Measurements from ENCODE around the gene RCOR1. TPM values are rescaled to one million over a fixed set of nuclear protein-coding genes. Genes with fewer than 3 reads are reported as not detected.

RCOR1 gene
- total and polyA plus RNA-seq, 2 donors (not counting 1 experiment from before 2014, with no cell fraction given), result 8.7 to 37.1 TPM

DNA sequence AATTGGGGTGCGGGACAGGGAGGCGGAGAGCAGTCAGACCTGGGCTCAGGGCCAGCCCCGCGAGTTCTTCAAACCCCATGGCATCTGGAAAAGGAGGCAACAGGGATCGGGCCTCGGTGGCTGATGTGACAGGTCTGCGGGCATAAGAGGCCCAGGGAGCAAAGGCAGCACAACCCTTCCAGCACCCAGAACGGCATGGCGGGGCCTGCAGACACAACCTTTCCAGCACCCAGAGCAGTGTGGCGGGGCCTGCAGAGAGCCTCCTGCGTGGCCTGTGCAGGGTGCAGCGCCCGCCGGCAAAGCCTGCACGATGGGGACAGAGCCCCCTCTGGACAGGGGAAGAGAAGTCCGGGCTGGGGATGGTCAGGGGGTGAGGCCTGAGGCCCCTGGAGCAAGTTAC is 158.6 kb downstream of the RCOR1 start:
- peaks cover 22 to 24% of the 10 kb centered on the region in 2 donors for H3K4me1 ChIP-seq (ENCODE audit: control insufficient read depth in 2 of 2, insufficient read depth in 2 of 2, low read length in 2 of 2)
- no peaks in the 10 kb centered on the region for H3K9me3 Mint-ChIP-seq (ENCODE audit: insufficient read depth)
- no peak overlapping the region for H3K4me3 ChIP-seq (ENCODE audit: control extremely low read depth in 1 of 5, extremely low read depth in 1 of 5, insufficient read depth in 1 of 5, low read depth in 2 of 5, low read length in 4 of 5)
- H3K27ac Mint-ChIP-seq, result no peak overlapping the region
- no peaks in the 10 kb centered on the region for H4K20me1 ChIP-seq (ENCODE audit: control insufficient read depth, insufficient read depth, low read length, poor library complexity, severe bottlenecking)
- intact Hi-C loops (cut with micrococcal nuclease), result no loop called here
- H3K27me3 Mint-ChIP-seq, result no peaks in the 10 kb centered on the region
- ChIA-PET POLR2A (no interaction called here), CTCF (no interaction called here)
- WGBS (ENCODE audit: insufficient coverage), result 89% methylated on average over 16 of the region's 16 CpGs
- no peaks in the 10 kb centered on the region for H3K36me3 ChIP-seq (replicated peaks in 1 of 2; ENCODE audit: control extremely low read depth in 1 of 2, control insufficient read depth in 1 of 2, extremely low read depth in 1 of 2, insufficient read depth in 2 of 2, low read length in 1 of 2)
- DNase-seq, result no peak
- no peak overlapping the region for H3K4me3 Mint-ChIP-seq
- H3K9ac ChIP-seq (ENCODE audit: low read length), result no peak overlapping the region
- peaks cover 30% of the 10 kb centered on the region for H3K4me1 Mint-ChIP-seq
- no peaks in the 10 kb centered on the region for H3K9me3 ChIP-seq (ENCODE audit: control extremely low read depth in 1 of 3, control insufficient read depth in 2 of 3, insufficient read depth in 1 of 3, low read length in 2 of 3)
- H2AFZ ChIP-seq (ENCODE audit: insufficient read depth, low read depth, low read length, poor library complexity, severe bottlenecking), result no peak overlapping the region
- H3K27ac ChIP-seq (ENCODE audit: low read length in 2 of 2), result no peak overlapping the region
- ATAC-seq (ENCODE audit: low read depth), result no peak
- no peaks in the 10 kb centered on the region for H3K27me3 ChIP-seq (replicated peaks in 1 of 4; ENCODE audit: control extremely low read depth in 1 of 4, control insufficient read depth in 3 of 4, insufficient read depth in 4 of 4, low read length in 3 of 4)
- no peak for TF ChIP-seq EZH2 (IDR thresholded peaks at IDR 0.05; ENCODE audit: borderline replicate concordance, insufficient read depth, low read depth, low read length, poor library complexity, severe bottlenecking)
- no peak overlapping the region for H3K4me2 ChIP-seq (replicated peaks; ENCODE audit: low read depth, low read length, poor library complexity, severe bottlenecking)
- H3K79me2 ChIP-seq (ENCODE audit: control insufficient read depth, insufficient read depth, low read length), result no peaks in the 10 kb centered on the region

DNA sequence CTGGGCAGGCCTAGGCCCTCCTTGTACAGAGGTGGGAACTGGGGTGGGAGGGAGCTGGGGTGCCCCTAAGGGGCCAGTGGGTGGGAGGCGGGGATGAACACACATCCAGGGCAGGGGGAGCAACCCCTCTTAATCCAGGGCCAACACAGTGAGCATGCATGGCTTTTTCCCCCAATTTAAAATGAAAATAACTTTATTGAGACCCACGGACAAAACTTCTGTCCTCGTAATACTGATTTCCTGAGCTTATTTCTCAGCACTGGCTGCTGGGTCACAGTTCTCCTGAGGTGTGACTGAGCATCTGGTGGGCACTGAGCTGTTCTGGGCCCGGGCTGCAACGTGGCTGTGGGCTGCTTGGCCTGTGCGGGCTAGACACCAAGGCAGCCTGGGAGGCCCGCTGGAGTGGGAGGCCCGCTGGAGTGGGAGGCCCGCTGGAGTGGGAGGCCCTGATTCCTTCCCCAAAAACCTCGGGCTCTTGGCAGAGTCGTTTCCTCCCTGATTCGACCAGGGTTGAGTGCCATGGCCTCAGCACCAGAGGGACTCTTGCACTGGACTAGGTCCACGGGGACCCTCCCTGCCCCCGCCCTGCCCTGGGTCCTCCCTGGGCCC is 159.9 kb downstream of the RCOR1 start:
- Histone ChIP-seq H3K9me3 (ENCODE audit: control extremely low read depth in 1 of 3, control insufficient read depth in 2 of 3, insufficient read depth in 1 of 3, low read length in 2 of 3) (peaks cover 0 to 5% (median 0%) of the 10 kb centered on the region in 3 donors), H3K27ac (ENCODE audit: low read length in 2 of 2) (no peak overlapping the region), H3K27me3 (replicated peaks in 1 of 4; ENCODE audit: control extremely low read depth in 1 of 4, control insufficient read depth in 3 of 4, insufficient read depth in 4 of 4, low read length in 3 of 4) (no peaks in the 10 kb centered on the region), H3K36me3 (replicated peaks in 1 of 2; ENCODE audit: control extremely low read depth in 1 of 2, control insufficient read depth in 1 of 2, extremely low read depth in 1 of 2, insufficient read depth in 2 of 2, low read length in 1 of 2) (no peaks in the 10 kb centered on the region), H3K79me2 (ENCODE audit: control insufficient read depth, insufficient read depth, low read length) (no peaks in the 10 kb centered on the region), H4K20me1 (ENCODE audit: control insufficient read depth, insufficient read depth, low read length, poor library complexity, severe bottlenecking) (no peaks in the 10 kb centered on the region), H3K4me1 (ENCODE audit: control insufficient read depth in 2 of 2, insufficient read depth in 2 of 2, low read length in 2 of 2) (peaks cover 22 to 25% of the 10 kb centered on the region in 2 donors), H3K4me2 (replicated peaks; ENCODE audit: low read depth, low read length, poor library complexity, severe bottlenecking) (no peak overlapping the region), H3K4me3 (ENCODE audit: control extremely low read depth in 1 of 5, extremely low read depth in 1 of 5, insufficient read depth in 1 of 5, low read depth in 2 of 5, low read length in 4 of 5) (no peak overlapping the region), H3K9ac (ENCODE audit: low read length) (no peak overlapping the region), H2AFZ (ENCODE audit: insufficient read depth, low read depth, low read length, poor library complexity, severe bottlenecking) (no peak overlapping the region)
- Mint-ChIP-seq H3K27me3 (no peaks in the 10 kb centered on the region), H3K9me3 (ENCODE audit: insufficient read depth) (no peaks in the 10 kb centered on the region), H3K27ac (no peak overlapping the region), H3K4me3 (no peak overlapping the region), H3K4me1 (peaks cover 34% of the 10 kb centered on the region)
- WGBS (ENCODE audit: insufficient coverage), result 81% methylated on average over 13 of the region's 14 CpGs
- intact Hi-C loops (cut with micrococcal nuclease), result no loop called here
- DNase-seq (no peak), ATAC-seq (ENCODE audit: low read depth) (no peak)
- TF ChIP-seq EZH2 (IDR thresholded peaks at IDR 0.05; ENCODE audit: borderline replicate concordance, insufficient read depth, low read depth, low read length, poor library complexity, severe bottlenecking), result no peak
- ChIA-PET CTCF (no interaction called here), POLR2A (no interaction called here)

Data from B cell (primary cell).